A549 treated with AZD9567 at 1 μM for 4 hours (cell line): ENCODE measurements around the gene NFAM1. TPM values are rescaled to one million over a fixed set of nuclear protein-coding genes. Genes with fewer than 3 reads are reported as not detected.

ENCODE experiments used
- total RNA-seq: library from RNA; stranded (reverse); fragments of 200-300 nt; extraction: Qiagen RNA extraction; gene quantifications from 5 replicates; pipeline ENCODE4 v1.2.3, GENCODE V29; 2022; ENCODE audit not compliant: insufficient read depth

Gene NFAM1, protein sequence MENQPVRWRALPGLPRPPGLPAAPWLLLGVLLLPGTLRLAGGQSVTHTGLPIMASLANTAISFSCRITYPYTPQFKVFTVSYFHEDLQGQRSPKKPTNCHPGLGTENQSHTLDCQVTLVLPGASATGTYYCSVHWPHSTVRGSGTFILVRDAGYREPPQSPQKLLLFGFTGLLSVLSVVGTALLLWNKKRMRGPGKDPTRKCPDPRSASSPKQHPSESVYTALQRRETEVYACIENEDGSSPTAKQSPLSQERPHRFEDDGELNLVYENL
- 0.01 TPM in 1 of 5 replicates, not detected in the others for total RNA-seq

DNA sequence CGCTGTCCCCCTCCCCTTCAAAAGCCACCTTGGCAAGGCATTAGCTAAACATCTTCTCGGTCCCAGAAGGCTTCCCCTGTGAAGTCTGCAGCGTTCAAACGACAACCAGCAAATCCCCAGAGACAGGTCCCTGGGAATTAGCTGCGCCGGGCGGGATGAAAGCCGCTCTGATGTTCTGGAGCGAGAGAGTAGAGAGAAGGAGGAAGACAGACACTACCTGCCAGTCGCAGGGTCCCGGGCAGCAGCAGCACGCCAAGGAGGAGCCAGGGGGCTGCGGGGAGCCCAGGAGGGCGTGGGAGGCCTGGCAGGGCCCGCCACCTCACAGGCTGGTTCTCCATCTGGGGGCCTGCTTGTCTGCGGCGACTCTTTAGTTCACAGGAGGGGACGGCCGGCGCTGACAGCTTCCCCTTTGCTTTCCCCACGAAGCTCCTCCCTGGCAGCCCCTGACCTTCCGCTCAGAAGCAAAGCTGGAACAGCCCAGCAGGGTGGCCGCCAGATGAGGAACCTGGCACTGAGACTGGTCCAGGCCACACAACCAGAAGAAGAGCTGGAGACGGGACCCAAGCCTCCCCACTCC lies at the start of gene NFAM1:
Gene NFAM1 (minus strand): TSS at position 384 of the 577 bp plus-strand sequence. CDS start 46 bp downstream, at position 338.

Other genes with a start within 250 kb of the NFAM1 start
- 11.1 to 14.3 TPM (median 13.3 TPM) in 5 replicates for gene TCF20, start 161.8 kb downstream of the NFAM1 start, total RNA-seq
- 43.9 to 57.3 TPM (median 56.6 TPM) in 5 replicates for gene RRP7A, start 87.4 kb upstream of the NFAM1 start, total RNA-seq
- 0.14 to 1.5 TPM (median 0.20 TPM) in 5 replicates for gene SERHL2, start 121.6 kb upstream of the NFAM1 start, total RNA-seq
- 37.4 to 44.7 TPM (median 40.0 TPM) in 5 replicates for gene POLDIP3, start 182.5 kb upstream of the NFAM1 start, total RNA-seq
- gene ATP5MGL, start 208.2 kb upstream of the NFAM1 start, total RNA-seq, result not detected in 5 replicates
- 101 to 119 TPM (median 114 TPM) in 5 replicates for gene CYB5R3, start 217.0 kb upstream of the NFAM1 start, total RNA-seq